ENCODE data around the gene CBX3. TPM values are rescaled to one million over a fixed set of nuclear protein-coding genes. Genes with fewer than 3 reads are reported as not detected.
A peak's percentile ranks its signal among the peaks of the same experiment; 100 is the strongest.

Gene CBX3
- total RNA-seq, 1 experiment from 2014 or later = 232 TPM

GRCh38 chr7:26179826-26180497, 21.6 kb upstream of the CBX3 start:
- Mint-ChIP-seq H3K27ac (peak overlapping the region; percentile 50), H3K9me3 (0 out of 2 replicates have a peak, but pooled peaks cover 7% of the 10 kb centered on the region), H3K4me3 (no peak overlapping the region), H3K4me1 (peaks cover 25% of the 10 kb centered on the region), H3K36me3 (peaks cover 64% of the 10 kb centered on the region), H3K27me3 (ENCODE audit: low read depth) (no peaks in the 10 kb centered on the region)
- no peak for TF ChIP-seq IRF2 (CRISPR knock-in tag; IDR thresholded peaks at IDR 0.05; ENCODE audit: borderline replicate concordance, low read depth)
- TF ChIP-seq E2F5 (CRISPR knock-in tag; IDR thresholded peaks at IDR 0.05) = no peak
- TF ChIP-seq CREM (CRISPR knock-in tag; IDR thresholded peaks at IDR 0.05) = no peak
- TF ChIP-seq STAT6 (CRISPR knock-in tag; conservative IDR thresholded peaks at IDR 0.05; ENCODE audit: low read depth) = no peak
- no peak for TF ChIP-seq HMGXB4 (CRISPR knock-in tag; IDR thresholded peaks at IDR 0.05)
- TF ChIP-seq, protein P1, sequence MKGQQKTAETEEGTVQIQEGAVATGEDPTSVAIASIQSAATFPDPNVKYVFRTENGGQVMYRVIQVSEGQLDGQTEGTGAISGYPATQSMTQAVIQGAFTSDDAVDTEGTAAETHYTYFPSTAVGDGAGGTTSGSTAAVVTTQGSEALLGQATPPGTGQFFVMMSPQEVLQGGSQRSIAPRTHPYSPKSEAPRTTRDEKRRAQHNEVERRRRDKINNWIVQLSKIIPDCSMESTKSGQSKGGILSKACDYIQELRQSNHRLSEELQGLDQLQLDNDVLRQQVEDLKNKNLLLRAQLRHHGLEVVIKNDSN (CRISPR knock-in tag; IDR thresholded peaks at IDR 0.05) = no peak
- no peak for TF ChIP-seq MYBL2 (CRISPR knock-in tag; IDR thresholded peaks at IDR 0.05)
- no peak for TF ChIP-seq ATF6 (CRISPR knock-in tag; IDR thresholded peaks at IDR 0.05)
- TF ChIP-seq JAZF1 (CRISPR knock-in tag; IDR thresholded peaks at IDR 0.05) = no peak
- TF ChIP-seq, protein P2, sequence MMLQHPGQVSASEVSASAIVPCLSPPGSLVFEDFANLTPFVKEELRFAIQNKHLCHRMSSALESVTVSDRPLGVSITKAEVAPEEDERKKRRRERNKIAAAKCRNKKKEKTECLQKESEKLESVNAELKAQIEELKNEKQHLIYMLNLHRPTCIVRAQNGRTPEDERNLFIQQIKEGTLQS (CRISPR knock-in tag; conservative IDR thresholded peaks at IDR 0.05) = no peak
- TF ChIP-seq ZNF416 (CRISPR knock-in tag; IDR thresholded peaks at IDR 0.05) = no peak
- no peak for TF ChIP-seq FOXK1 (CRISPR knock-in tag; IDR thresholded peaks at IDR 0.05)
- TF ChIP-seq JUN (CRISPR knock-in tag; IDR thresholded peaks at IDR 0.05) = no peak
- no peak for TF ChIP-seq HMGA2 (CRISPR knock-in tag; IDR thresholded peaks at IDR 0.05)
- no peak for TF ChIP-seq IRF1 (CRISPR knock-in tag; IDR thresholded peaks at IDR 0.05)
- TF ChIP-seq AR (CRISPR knock-in tag; IDR thresholded peaks at IDR 0.05) = no peak
- no peak for TF ChIP-seq PRRX2 (CRISPR knock-in tag; IDR thresholded peaks at IDR 0.05)
- TF ChIP-seq, protein P3, sequence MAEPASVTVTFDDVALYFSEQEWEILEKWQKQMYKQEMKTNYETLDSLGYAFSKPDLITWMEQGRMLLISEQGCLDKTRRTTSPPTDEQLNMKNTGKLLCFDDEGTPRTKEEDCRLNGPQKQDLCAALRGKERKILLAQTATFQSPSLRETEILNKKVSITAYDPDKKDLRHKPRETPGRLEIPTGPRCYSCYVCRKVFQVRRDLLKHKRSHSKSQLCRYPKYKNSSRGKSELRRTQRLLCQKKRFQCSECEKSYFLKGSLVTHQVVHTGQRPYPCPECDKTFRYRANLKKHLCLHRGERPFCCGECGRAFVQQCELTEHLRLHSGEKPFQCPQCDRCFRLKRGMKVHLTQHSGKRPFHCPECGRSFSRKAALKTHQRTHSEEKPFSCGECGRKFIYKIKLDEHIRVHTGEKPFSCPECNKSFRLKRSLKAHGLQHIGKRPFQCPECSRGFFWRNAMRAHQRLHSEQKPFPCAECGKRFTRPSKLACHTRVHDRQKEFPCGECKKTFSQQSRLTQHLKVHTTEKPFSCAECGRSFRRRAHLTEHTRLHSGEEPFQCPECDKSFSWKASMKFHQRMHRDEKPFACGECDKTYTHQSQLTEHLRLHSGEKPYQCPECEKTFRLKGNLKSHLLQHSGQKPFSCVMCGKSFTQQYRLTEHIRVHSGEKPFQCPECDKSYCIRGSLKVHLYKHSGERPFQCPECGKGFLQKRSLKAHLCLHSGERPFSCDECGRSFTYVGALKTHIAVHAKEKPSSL (CRISPR knock-in tag; conservative IDR thresholded peaks at IDR 0.05) = no peak
- TF ChIP-seq ZNF232 (CRISPR knock-in tag; IDR thresholded peaks at IDR 0.05) = no peak
- CTCF ChIA-PET = interaction anchor here (0.6 to 2.2 kb wide), 5 partner anchors 14 to 287 kb away, joined by 3 to 12 read pairs (median 5); no protein-coding TSS in a partner anchor
- DNase-seq (ENCODE audit: low spot score) = no peak
- no peak for ATAC-seq
- POLR2A ChIA-PET = interaction anchor here (1.0 to 1.3 kb wide), 2 partner anchors 10 to 11 kb away, joined by 3 read pairs; no protein-coding TSS in a partner anchor
